Endothelial cell of umbilical vein (primary cell): ENCODE data around the gene C5orf47. TPM values are rescaled to one million over a fixed set of nuclear protein-coding genes. Genes with fewer than 3 reads are reported as not detected.

ENCODE experiments used
- BruUV-seq: library from RNA; stranded (reverse); fragments of 400-500 nt; replicated peaks from 2 replicates; lab custom pipeline; 2021; lab: Mats Ljungman, UMichigan
- CTCF ChIA-PET: fragments of 300-600, 350-600 bp; sonication (Branson Sonifier 250); formaldehyde crosslinking; loops from one replicate; lab custom pipeline; 2021; ENCODE audit warnings: antibody characterized with exemption, inconsistent platforms; lab: Charles Lee
- POLR2A ChIA-PET: fragments of 300-600, 350-600 bp; sonication (Branson Sonifier 250); formaldehyde crosslinking; loops from one replicate; lab custom pipeline; 2021; ENCODE audit warnings: antibody characterized with exemption, inconsistent platforms; lab: Charles Lee
- DNase-seq: peaks from one replicate; pipeline ENCODE4 v3.0.0-alpha.2; 2011; ENCODE audit warnings: low read depth, low spot score
- FAIRE-seq: peaks from 2 replicates; lab custom pipeline; 2011; peaks lifted over from hg19 to GRCh38; lab: Jason Lieb, UNC
- H2AFZ ChIP-seq: 2 replicates; pipeline ENCODE4 v1.6.0; 2012; ENCODE audit warnings: low read depth, low read length, control low read depth, inconsistent platforms
- H3K27ac ChIP-seq: 2 replicates; pipeline ENCODE4 v1.5.1; 2011; ENCODE audit warnings: low read depth, mild to moderate bottlenecking, control low read depth, low read length, moderate library complexity; ENCODE audit not compliant: insufficient read depth
- H3K27me3 ChIP-seq, 2 experiments: 2 replicates each; pipeline versions ENCODE4 v1.6.0 to v1.6.1; 2011; ENCODE audit warnings: low read length in 2 of 2, mixed read lengths in 1 of 2; ENCODE audit not compliant: control insufficient read depth in 2 of 2, insufficient read depth in 2 of 2
- H3K36me3 ChIP-seq, 2 experiments: 2 replicates in 1 of 2; 3 replicates in 1 of 2; pipeline ENCODE4 v1.5.1; 2011; ENCODE audit warnings: low read length in 2 of 2, mild to moderate bottlenecking in 1 of 2, moderate library complexity in 1 of 2; ENCODE audit not compliant: control insufficient read depth in 2 of 2, insufficient read depth in 2 of 2; ENCODE audit errors: extremely low read depth in 1 of 2
- H3K4me1 ChIP-seq: 3 replicates; pipeline ENCODE4 v1.5.1; 2011; ENCODE audit warnings: mild to moderate bottlenecking, low read length; ENCODE audit not compliant: control insufficient read depth, insufficient read depth; ENCODE audit errors: extremely low read depth
- H3K4me2 ChIP-seq: 2 replicates; pipeline ENCODE4 v1.6.1; 2011; ENCODE audit warnings: low read length, control low read depth, mixed read lengths; ENCODE audit not compliant: insufficient read depth
- H3K4me3 ChIP-seq, 3 experiments: fragments of 200-600 bp in 1 of 3; sonication (generic), shearing (Covaris generic) in 1 of 3; replicated peaks in 1 of 3; 2 replicates each; pipeline ENCODE4 v1.5.1; 2011 to 2016; ENCODE audit warnings: control low read depth in 3 of 3, low read length in 3 of 3, mild to moderate bottlenecking in 2 of 3, inconsistent platforms in 1 of 3, low read depth in 1 of 3, moderate library complexity in 1 of 3; ENCODE audit not compliant: insufficient read depth in 1 of 3
- H3K79me2 ChIP-seq: 2 replicates; pipeline ENCODE4 v1.6.0; 2012; ENCODE audit warnings: low read length, inconsistent platforms; ENCODE audit not compliant: control insufficient read depth, insufficient read depth
- H3K9ac ChIP-seq: replicated peaks from 2 replicates; pipeline ENCODE3; 2011; ENCODE audit warnings: low read length, control low read depth; ENCODE audit not compliant: insufficient read depth; ENCODE audit errors: extremely low read depth
- H3K9me1 ChIP-seq: replicated peaks from 3 replicates; pipeline ENCODE4 v1.6.0; 2011; ENCODE audit warnings: mild to moderate bottlenecking, low read length; ENCODE audit not compliant: control insufficient read depth, insufficient read depth; ENCODE audit errors: extremely low read depth
- H3K9me3 ChIP-seq: replicated peaks from 2 replicates; pipeline ENCODE4 v1.5.1; 2012; ENCODE audit warnings: low read length, inconsistent platforms; ENCODE audit not compliant: control insufficient read depth, insufficient read depth
- H4K20me1 ChIP-seq: replicated peaks from 2 replicates; pipeline ENCODE3; 2011; ENCODE audit warnings: mild to moderate bottlenecking, low read length; ENCODE audit not compliant: control insufficient read depth, insufficient read depth; ENCODE audit errors: extremely low read depth
- EZH2 ChIP-seq: IDR thresholded peaks from 2 replicates; pipeline ENCODE4 v1.6.1; 2012; ENCODE audit warnings: borderline replicate concordance, low read depth, mild to moderate bottlenecking, moderate library complexity, low read length, inconsistent platforms; ENCODE audit not compliant: severe bottlenecking
- FOS ChIP-seq: IDR thresholded peaks from 2 replicates; pipeline ENCODE4 v1.6.1; 2011; ENCODE audit warnings: mild to moderate bottlenecking, low read length, moderate library complexity, borderline replicate concordance; ENCODE audit not compliant: insufficient read depth
- GATA2 ChIP-seq: IDR thresholded peaks from 2 replicates; pipeline ENCODE4 v1.7.0; 2011; ENCODE audit warnings: low read depth, mild to moderate bottlenecking, moderate library complexity, mixed read lengths, low read length; ENCODE audit not compliant: insufficient read length, insufficient read depth
- JUN ChIP-seq: IDR thresholded peaks from 2 replicates; pipeline ENCODE4 v1.6.1; 2011; ENCODE audit warnings: borderline replicate concordance, low read depth; ENCODE audit not compliant: insufficient read length, insufficient read depth
- MYC ChIP-seq: IDR thresholded peaks from one replicate; pipeline ENCODE4 v1.6.1; 2011; ENCODE audit warnings: mild to moderate bottlenecking, low read depth, low read length
- POLR2A ChIP-seq: IDR thresholded peaks from 2 replicates; pipeline ENCODE4 v1.6.1; 2012; ENCODE audit warnings: low read depth, mild to moderate bottlenecking, control low read depth, low read length
- POLR2AphosphoS5 ChIP-seq: IDR thresholded peaks from 2 replicates; pipeline ENCODE4 v1.6.1; 2012; ENCODE audit warnings: low read depth, mild to moderate bottlenecking, control low read depth, low read length, moderate library complexity; ENCODE audit not compliant: insufficient read depth
- dilution Hi-C: fragments of 300-500 bp; cut with MboI; formaldehyde crosslinking; loops from one replicate; pipeline ENCODE4 v1.15.0; 2019; ENCODE audit warnings: low sequenced_read_pairs; ENCODE audit not compliant: extremely low pct_ligation_motif_present
- intact Hi-C: fragments of 100-400 bp; cut with micrococcal nuclease; formaldehyde crosslinking; loops from one replicate; pipeline ENCODE4 v1.10.0; 2022
- polyA plus RNA-seq, 4 experiments: library from polyadenylated mRNA; depleted of rRNA in 3 of 4; stranded (reverse) in 3 of 4; unstranded in 1 of 4; fragments of >200 nt; gene quantifications; 2 replicates each; pipeline versions ENCODE4 v1.2.1 to v1.2.3, GENCODE V29; 2011 to 2012; ENCODE audit warnings: missing spikeins in 1 of 4
- total RNA-seq: library from RNA; stranded (reverse); gene quantifications from 2 replicates; pipeline ENCODE4 v1.2.3, GENCODE V29; 2021
- TF ChIP-seq, protein P1 (sequence below): IDR thresholded peaks from 2 replicates; pipeline ENCODE4 v1.6.1; 2011; ENCODE audit not compliant: insufficient read depth, insufficient read length
- TF ChIP-seq, protein P2 (sequence below), 2 donors: IDR thresholded peaks; 1 replicate in 1 of 2; 2 replicates in 1 of 2; pipeline ENCODE4 v1.5.1; 2011; ENCODE audit warnings: low read length in 2 of 2, mild to moderate bottlenecking in 2 of 2, moderate library complexity in 2 of 2, control low read depth in 1 of 2, inconsistent platforms in 1 of 2, low read depth in 1 of 2; ENCODE audit not compliant: insufficient read depth in 1 of 2; ENCODE audit errors: extremely low read depth in 1 of 2

C5orf47 gene
- total and polyA plus RNA-seq, 2 donors (not counting 3 experiments of a cell fraction or from before 2014, with no cell fraction given), result not detected

DNA sequence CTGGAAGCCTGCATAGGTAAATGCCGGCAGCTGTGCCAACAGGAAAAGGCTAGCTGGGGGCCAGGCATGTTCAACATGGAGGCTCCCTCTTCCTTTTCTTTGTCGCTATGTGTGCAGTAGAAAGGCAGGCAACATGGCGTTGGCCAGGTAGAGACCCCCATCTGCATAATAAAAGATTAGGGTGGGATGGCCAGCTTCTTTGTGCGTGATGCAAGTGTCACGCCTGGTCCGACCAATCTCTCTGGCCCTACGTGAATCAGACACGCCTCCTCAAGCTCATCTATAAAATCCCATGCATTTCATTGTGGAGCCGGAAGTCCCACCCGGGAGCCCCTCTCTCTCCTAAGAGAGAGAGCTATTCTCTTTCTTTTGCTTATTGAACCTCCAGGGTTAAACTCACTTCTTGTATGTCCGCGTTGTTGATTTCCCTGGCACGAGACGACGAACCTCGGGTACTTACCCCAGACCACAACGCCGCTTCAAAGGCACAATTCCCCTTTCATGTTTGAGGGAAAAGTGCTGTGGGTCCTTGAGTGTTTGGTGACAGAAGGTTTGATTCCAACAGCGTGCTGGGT is 25.0 kb upstream of the C5orf47 start:
- ChIA-PET POLR2A (no interaction called here), CTCF (interaction anchor here (1.1 to 2.4 kb wide), 4 partner anchors 9 to 348 kb away, joined by 4 to 13 read pairs (median 6); partner anchors contain the start of gene BOD1)
- H3K4me3 ChIP-seq, result no peak overlapping the region
- H3K36me3 ChIP-seq, result peaks cover 0 to 3% of the 10 kb centered on the region in 2 experiments
- no peak overlapping the region for H3K27ac ChIP-seq
- no peak for TF ChIP-seq POLR2AphosphoS5
- TF ChIP-seq, protein P1, sequence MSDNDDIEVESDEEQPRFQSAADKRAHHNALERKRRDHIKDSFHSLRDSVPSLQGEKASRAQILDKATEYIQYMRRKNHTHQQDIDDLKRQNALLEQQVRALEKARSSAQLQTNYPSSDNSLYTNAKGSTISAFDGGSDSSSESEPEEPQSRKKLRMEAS, result no peak
- no peak for DNase-seq
- H3K4me1 ChIP-seq, result no peaks in the 10 kb centered on the region
- H3K9me3 ChIP-seq, result no peaks in the 10 kb centered on the region
- intact Hi-C loops, result no loop called here
- dilution Hi-C loops, result no loop called here
- FAIRE-seq, result no peak
- H4K20me1 ChIP-seq, result peaks cover 2% of the 10 kb centered on the region
- H3K4me2 ChIP-seq, result no peak overlapping the region
- no TSS peak for BruUV-seq
- no peaks in the 10 kb centered on the region for H3K9me1 ChIP-seq
- H3K79me2 ChIP-seq, result no peaks in the 10 kb centered on the region
- H3K9ac ChIP-seq, result no peak overlapping the region
- no peaks in the 10 kb centered on the region for H3K27me3 ChIP-seq
- no peak overlapping the region for H2AFZ ChIP-seq

DNA sequence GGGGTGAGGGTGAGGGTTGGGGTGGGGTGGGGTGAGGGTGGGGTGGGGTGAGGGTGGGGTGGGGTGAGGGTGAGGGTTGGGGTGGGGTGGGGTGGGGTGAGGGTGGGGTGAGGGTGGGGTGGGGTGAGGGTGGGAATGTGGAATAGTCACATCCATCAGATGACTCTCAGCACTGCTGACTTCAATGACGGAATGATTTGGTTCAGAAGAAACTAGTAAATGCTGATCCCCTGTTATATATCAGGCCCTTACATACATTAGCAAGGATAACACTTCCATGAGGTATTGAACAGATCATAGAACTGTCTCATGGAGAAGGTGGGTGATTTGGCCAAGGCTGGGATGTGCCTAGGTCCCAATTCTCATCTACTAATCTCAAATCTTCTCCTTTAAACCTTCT is 24.5 kb upstream of the C5orf47 start:
- H3K9me3 ChIP-seq, result no peaks in the 10 kb centered on the region
- no TSS peak for BruUV-seq
- no peak for DNase-seq
- no peaks in the 10 kb centered on the region for H3K79me2 ChIP-seq
- no peak overlapping the region for H3K27ac ChIP-seq
- H3K27me3 ChIP-seq, result no peaks in the 10 kb centered on the region
- FAIRE-seq, result no peak
- H3K4me1 ChIP-seq, result no peaks in the 10 kb centered on the region
- no peak overlapping the region for H2AFZ ChIP-seq
- TF ChIP-seq FOS (no peak), POLR2AphosphoS5 (no peak), GATA2 (no peak), EZH2 (no peak), MYC (no peak), JUN (no peak), POLR2A (no peak)
- TF ChIP-seq, protein P2, sequence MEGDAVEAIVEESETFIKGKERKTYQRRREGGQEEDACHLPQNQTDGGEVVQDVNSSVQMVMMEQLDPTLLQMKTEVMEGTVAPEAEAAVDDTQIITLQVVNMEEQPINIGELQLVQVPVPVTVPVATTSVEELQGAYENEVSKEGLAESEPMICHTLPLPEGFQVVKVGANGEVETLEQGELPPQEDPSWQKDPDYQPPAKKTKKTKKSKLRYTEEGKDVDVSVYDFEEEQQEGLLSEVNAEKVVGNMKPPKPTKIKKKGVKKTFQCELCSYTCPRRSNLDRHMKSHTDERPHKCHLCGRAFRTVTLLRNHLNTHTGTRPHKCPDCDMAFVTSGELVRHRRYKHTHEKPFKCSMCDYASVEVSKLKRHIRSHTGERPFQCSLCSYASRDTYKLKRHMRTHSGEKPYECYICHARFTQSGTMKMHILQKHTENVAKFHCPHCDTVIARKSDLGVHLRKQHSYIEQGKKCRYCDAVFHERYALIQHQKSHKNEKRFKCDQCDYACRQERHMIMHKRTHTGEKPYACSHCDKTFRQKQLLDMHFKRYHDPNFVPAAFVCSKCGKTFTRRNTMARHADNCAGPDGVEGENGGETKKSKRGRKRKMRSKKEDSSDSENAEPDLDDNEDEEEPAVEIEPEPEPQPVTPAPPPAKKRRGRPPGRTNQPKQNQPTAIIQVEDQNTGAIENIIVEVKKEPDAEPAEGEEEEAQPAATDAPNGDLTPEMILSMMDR (IDR thresholded peaks at IDR 0.05; ENCODE audit: extremely low read depth in 1 of 2, insufficient read depth in 1 of 2, low read depth in 1 of 2, low read length in 2 of 2), result no peak
- TF ChIP-seq, protein P1, result no peak
- H3K9me1 ChIP-seq, result no peaks in the 10 kb centered on the region
- intact Hi-C loops, result no loop called here
- CTCF ChIA-PET, result interaction anchor here (1.1 to 2.4 kb wide), 3 partner anchors 9 to 348 kb away, joined by 4 to 13 read pairs (median 7); partner anchors contain the start of gene BOD1
- dilution Hi-C loops, result no loop called here
- POLR2A ChIA-PET, result no interaction called here
- H4K20me1 ChIP-seq, result peaks cover 2% of the 10 kb centered on the region
- H3K4me3 ChIP-seq, result no peak overlapping the region
- H3K4me2 ChIP-seq, result no peak overlapping the region
- no peak overlapping the region for H3K9ac ChIP-seq
- H3K36me3 ChIP-seq, result peaks cover 0 to 3% of the 10 kb centered on the region in 2 experiments
